ENCODE measurements around the gene RAB3C.

- TF ChIP-seq FOXP2 (optimal IDR thresholded peaks at IDR 0.05; ENCODE audit: control extremely low read depth, extremely low read length, insufficient read depth) (no peak), POLR2AphosphoS5 (IDR thresholded peaks at IDR 0.05; ENCODE audit: borderline replicate concordance, low read depth, low read length) (no peak)
These were observed 34.4 kb downstream of the RAB3C start for GRCh38 chr5:58617241-58617640.

All from SK-N-MC (cell line).